Activated CD4-positive, alpha-beta T cell treated with anti-CD3 and anti-CD28 coated beads, Interleukin-2, amount 50 U/mL, for 24 hours (primary cell): ENCODE data around the gene TTYH2.

Source experiments
- DNase-seq, 2 donors: peaks; one replicate each; pipeline ENCODE4 v3.0.0-alpha.2; 2020; ENCODE audit warnings: low read depth in 1 of 2, low spot score in 1 of 2

The TTYH2 gene

GRCh38 chr17:74282587-74283370 is 69.4 kb downstream of the TTYH2 start:
- peak in 1 of 2 donors; percentile 48 for DNase-seq

GRCh38 chr17:74283371-74283673 is 70.0 kb downstream of the TTYH2 start:
- DNase-seq: no peak

GRCh38 chr17:74287031-74287602 is 73.7 kb downstream of the TTYH2 start:
- DNase-seq: no peak

GRCh38 chr17:74288785-74289184 is 75.4 kb downstream of the TTYH2 start:
- DNase-seq: no peak

- DNase-seq: no peak
Measured at GRCh38 chr17:74289688-74290087, 76.3 kb downstream of the TTYH2 start.

- no peak for DNase-seq
Measured at GRCh38 chr17:74290340-74290739, 77.0 kb downstream of the TTYH2 start.

- DNase-seq: no peak
Measured at GRCh38 chr17:74292495-74292894, 79.1 kb downstream of the TTYH2 start.

- no peak for DNase-seq
Measured at GRCh38 chr17:74295625-74296547, 82.5 kb downstream of the TTYH2 start.

- no peak for DNase-seq
Measured at GRCh38 chr17:74296548-74296936, 83.2 kb downstream of the TTYH2 start.

- DNase-seq: no peak
Measured at GRCh38 chr17:74297941-74298340, 84.6 kb downstream of the TTYH2 start.

- DNase-seq: no peak
Measured at GRCh38 chr17:74298778-74299177, 85.4 kb downstream of the TTYH2 start.

GRCh38 chr17:74299226-74300009 is 86.0 kb downstream of the TTYH2 start:
- DNase-seq: no peak

- no peak for DNase-seq
Measured at GRCh38 chr17:74303305-74303704, 89.9 kb downstream of the TTYH2 start.

- DNase-seq: no peak
Measured at GRCh38 chr17:74304184-74304583, 90.8 kb downstream of the TTYH2 start.

- DNase-seq: no peak
Measured at GRCh38 chr17:74305865-74306654, 92.7 kb downstream of the TTYH2 start.

GRCh38 chr17:74307984-74308773 is 94.8 kb downstream of the TTYH2 start:
- no peak for DNase-seq

- DNase-seq: no peak
Measured at GRCh38 chr17:74309902-74310301, 96.5 kb downstream of the TTYH2 start.
